IPS DF 4.7 (cell line): ENCODE data around the gene SLC16A7.

Source experiments
- DNase-seq: peaks from one replicate; pipeline ENCODE4 v3.0.0-alpha.2; 2013; ENCODE audit warnings: low spot score; ENCODE audit errors: extremely low read depth

Gene SLC16A7

GRCh38 chr12:59668674-59669073, 72.8 kb downstream of the SLC16A7 start:
- no peak for DNase-seq

- no peak for DNase-seq
Observed at GRCh38 chr12:59672273-59672672, 76.4 kb downstream of the SLC16A7 start.

- no peak for DNase-seq
Observed at GRCh38 chr12:59675461-59675860, 79.6 kb downstream of the SLC16A7 start.

GRCh38 chr12:59677857-59678256, 82.0 kb downstream of the SLC16A7 start:
- DNase-seq, result no peak

GRCh38 chr12:59678759-59679411, 83.1 kb downstream of the SLC16A7 start:
- DNase-seq, result no peak

GRCh38 chr12:59689776-59690175, 93.9 kb downstream of the SLC16A7 start:
- DNase-seq, result no peak

GRCh38 chr12:59695379-59695778, 99.5 kb downstream of the SLC16A7 start:
- DNase-seq, result no peak

- DNase-seq, result no peak
Observed at GRCh38 chr12:59698600-59698999, 102.8 kb downstream of the SLC16A7 start.

- no peak for DNase-seq
Observed at GRCh38 chr12:59699421-59700152, 103.8 kb downstream of the SLC16A7 start.

- DNase-seq, result no peak
Observed at GRCh38 chr12:59700153-59700450, 104.3 kb downstream of the SLC16A7 start.

GRCh38 chr12:59708064-59708463, 112.2 kb downstream of the SLC16A7 start:
- no peak for DNase-seq

GRCh38 chr12:59708484-59708883, 112.7 kb downstream of the SLC16A7 start:
- no peak for DNase-seq

GRCh38 chr12:59710004-59710628, 114.3 kb downstream of the SLC16A7 start:
- no peak for DNase-seq

- DNase-seq, result no peak
Observed at GRCh38 chr12:59710964-59711363, 115.1 kb downstream of the SLC16A7 start.

- no peak for DNase-seq
Observed at GRCh38 chr12:59715434-59715833, 119.6 kb downstream of the SLC16A7 start.

GRCh38 chr12:59716043-59716442, 120.2 kb downstream of the SLC16A7 start:
- no peak for DNase-seq

- no peak for DNase-seq
Observed at GRCh38 chr12:59717436-59717835, 121.6 kb downstream of the SLC16A7 start.

- DNase-seq, result no peak
Observed at GRCh38 chr12:59719701-59720100, 123.9 kb downstream of the SLC16A7 start.

GRCh38 chr12:59723520-59723919, 127.7 kb downstream of the SLC16A7 start:
- no peak for DNase-seq

GRCh38 chr12:59724011-59724695, 128.3 kb downstream of the SLC16A7 start:
- no peak for DNase-seq

GRCh38 chr12:59733200-59733599, 137.4 kb downstream of the SLC16A7 start:
- DNase-seq, result no peak

- no peak for DNase-seq
Observed at GRCh38 chr12:59734371-59734770, 138.5 kb downstream of the SLC16A7 start.
